ENCODE data around the gene BTBD2.
A peak's percentile ranks its signal among the peaks of the same experiment; 100 is the strongest.

Gene BTBD2

DNA sequence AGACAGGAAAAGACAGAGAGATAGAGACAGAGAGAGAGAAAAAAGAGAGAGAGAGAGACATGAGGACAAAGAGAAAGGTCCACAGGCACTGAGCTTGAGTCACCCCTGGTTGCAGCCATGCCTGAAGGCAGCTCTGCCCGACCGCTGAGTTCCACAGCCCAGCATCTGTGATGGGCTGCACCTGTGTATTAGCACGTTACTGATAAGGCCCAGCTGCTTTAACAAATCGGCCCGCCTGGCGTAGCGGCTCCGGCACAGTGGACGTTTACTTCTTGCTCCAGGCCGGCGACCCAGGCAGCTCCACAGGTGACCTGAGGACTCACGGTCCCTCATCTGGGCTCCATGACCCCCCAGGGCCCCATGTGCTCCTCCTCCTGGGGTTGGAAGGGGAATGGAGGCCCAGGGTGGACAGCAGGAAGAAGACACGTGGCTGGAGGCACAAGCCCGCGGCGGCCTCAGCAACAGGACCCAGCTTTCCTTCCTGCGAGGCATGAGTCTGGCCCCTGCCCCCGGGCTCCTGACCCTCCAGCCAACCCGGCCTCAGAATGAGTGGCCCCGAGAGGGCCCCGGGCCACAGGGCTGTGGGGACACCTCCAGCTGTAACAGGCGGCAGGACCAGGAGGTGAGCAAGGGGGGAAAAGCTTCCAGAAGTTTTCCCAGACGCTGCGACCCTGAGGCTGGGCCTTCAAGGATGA lies 78.5 kb downstream of the BTBD2 start:
- DNase-seq: no peak

DNA sequence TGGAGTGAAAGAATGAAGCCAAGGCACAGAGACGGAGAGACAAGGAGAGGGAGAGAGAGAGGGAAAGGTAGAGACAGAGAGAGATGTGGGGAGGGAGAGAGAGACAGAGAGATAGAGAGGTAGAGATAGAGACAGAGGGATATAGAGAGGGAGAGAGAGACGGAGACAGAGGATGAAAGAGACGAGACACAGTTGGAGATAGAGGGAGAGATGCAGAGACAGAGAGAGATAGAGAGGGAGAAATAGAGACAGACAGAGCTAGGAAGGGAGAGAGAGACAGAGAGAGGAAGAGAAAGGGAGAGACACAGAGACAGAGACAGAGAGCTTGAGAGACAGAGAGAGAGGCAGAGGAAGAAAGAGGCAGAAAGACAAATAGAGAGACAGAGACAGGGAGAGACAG lies 79.1 kb downstream of the BTBD2 start:
- no peak for DNase-seq

DNA sequence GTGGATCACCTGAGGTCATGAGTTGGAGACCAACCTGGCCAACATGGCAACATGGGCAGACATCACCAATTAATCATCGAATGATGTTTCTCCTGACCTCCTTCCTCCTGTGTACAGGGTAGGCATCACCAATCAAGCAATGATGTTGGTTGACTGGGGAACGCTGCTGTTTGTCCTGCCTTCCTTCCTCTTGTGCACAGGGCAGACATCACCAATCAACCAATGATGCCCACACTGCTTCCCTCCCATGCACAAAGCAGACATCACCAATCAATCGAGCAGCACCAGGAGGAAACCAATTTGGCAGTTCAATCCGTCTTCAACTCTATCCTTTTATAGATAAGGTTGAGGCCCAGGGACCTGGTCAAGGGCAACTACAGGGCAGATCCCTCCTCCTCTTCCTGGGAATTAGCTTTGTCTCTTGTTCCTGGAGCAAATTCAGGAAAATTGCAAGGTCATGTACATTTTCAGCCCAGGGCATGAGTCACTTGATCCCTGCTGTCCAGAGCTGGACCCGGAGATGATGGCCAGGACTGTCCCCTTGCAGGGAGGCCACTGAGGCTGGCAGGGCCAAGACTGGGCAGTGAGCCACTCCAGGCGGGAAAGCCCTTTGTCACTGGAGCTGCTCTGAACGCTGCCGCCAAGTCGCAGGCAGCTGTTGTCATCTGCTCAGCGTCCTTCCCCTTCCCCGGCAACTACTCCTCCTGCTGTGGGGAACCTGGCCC lies 79.9 kb downstream of the BTBD2 start:
- DNase-seq: peak; percentile 31
